KOPT-K1 (cell line): ENCODE measurements around the gene EP400.

Experiments used
- H3K27ac ChIP-seq: fragments of 200-600 bp; sonication (generic); 2 replicates; pipeline ENCODE4 v1.5.1; 2016; ENCODE audit warnings: antibody characterized with exemption, mild to moderate bottlenecking, low read depth, low read length; ENCODE audit not compliant: poor library complexity, severe bottlenecking
- H3K36me3 ChIP-seq: fragments of 200-600 bp; sonication (generic); 2 replicates; pipeline ENCODE4 v1.5.1; 2017; ENCODE audit warnings: antibody characterized with exemption, mild to moderate bottlenecking, low read length, moderate library complexity; ENCODE audit not compliant: insufficient read depth
- H3K9me3 ChIP-seq: fragments of 200-600 bp; sonication (generic); 2 replicates; pipeline ENCODE4 v1.5.1; 2017; ENCODE audit warnings: antibody characterized with exemption, low read length, mild to moderate bottlenecking; ENCODE audit not compliant: insufficient read depth, poor library complexity, severe bottlenecking

Gene EP400

GRCh38 chr12:132129007-132129406, 179.3 kb downstream of the EP400 start:
- Histone ChIP-seq H3K36me3 (peaks cover 62% of the 10 kb centered on the region), H3K27ac (no peak overlapping the region), H3K9me3 (peaks cover 14% of the 10 kb centered on the region)

GRCh38 chr12:132130690-132131089, 180.9 kb downstream of the EP400 start:
- peaks cover 14% of the 10 kb centered on the region for H3K9me3 ChIP-seq

More at GRCh38 chr12:132130690-132131089, 180.9 kb downstream of the EP400 start:
- no peak overlapping the region for H3K27ac ChIP-seq
- peaks cover 46% of the 10 kb centered on the region for H3K36me3 ChIP-seq
